GM12892 (cell line): ENCODE measurements around the gene RBFOX2.

Experiments used
- DNase-seq: peaks from one replicate; pipeline ENCODE4 v3.0.0; 2011; ENCODE audit not compliant: insufficient read length
- FAIRE-seq: peaks from 2 replicates; lab custom pipeline; 2011; peaks lifted over from hg19 to GRCh38; lab: Jason Lieb, UNC
- POLR2A ChIP-seq: IDR thresholded peaks from 2 replicates; pipeline ENCODE4 v1.6.1; 2011; ENCODE audit warnings: low read depth, low read length, control low read depth
- POLR2AphosphoS5 ChIP-seq: IDR thresholded peaks from 2 replicates; pipeline ENCODE4 v1.6.1; 2011; ENCODE audit warnings: low read depth, low read length, control low read depth
- TAF1 ChIP-seq: IDR thresholded peaks from 2 replicates; pipeline ENCODE4 v1.6.1; 2011; ENCODE audit warnings: low read depth, mild to moderate bottlenecking, control low read depth, low read length, borderline replicate concordance

Gene RBFOX2

GRCh38 chr22:35860087-35860733 is 168.4 kb downstream of the RBFOX2 start:
- DNase-seq (no peak), FAIRE-seq (no peak)
- TF ChIP-seq POLR2AphosphoS5 (no peak), TAF1 (no peak), POLR2A (no peak)

- FAIRE-seq (no peak), DNase-seq (no peak)
- TF ChIP-seq TAF1 (no peak), POLR2AphosphoS5 (no peak), POLR2A (no peak)
Measured at GRCh38 chr22:35854334-35854733, 174.3 kb downstream of the RBFOX2 start.

- TF ChIP-seq POLR2AphosphoS5 (no peak), POLR2A (no peak), TAF1 (no peak)
- FAIRE-seq: no peak
- no peak for DNase-seq
Measured at GRCh38 chr22:35852076-35852475, 176.5 kb downstream of the RBFOX2 start.

- DNase-seq: no peak
- no peak for FAIRE-seq
- TF ChIP-seq POLR2A (no peak), TAF1 (no peak), POLR2AphosphoS5 (no peak)
Measured at GRCh38 chr22:35850831-35851230, 177.8 kb downstream of the RBFOX2 start.

- TF ChIP-seq TAF1: no peak
- no peak for TF ChIP-seq POLR2AphosphoS5
- no peak for TF ChIP-seq POLR2A
- FAIRE-seq (no peak), DNase-seq (no peak)
Measured at GRCh38 chr22:35846804-35847203, 181.8 kb downstream of the RBFOX2 start.

GRCh38 chr22:35844886-35845285 is 183.7 kb downstream of the RBFOX2 start:
- TF ChIP-seq POLR2A (no peak), TAF1 (no peak), POLR2AphosphoS5 (no peak)
- DNase-seq (no peak), FAIRE-seq (no peak)

GRCh38 chr22:35842954-35843353 is 185.7 kb downstream of the RBFOX2 start:
- DNase-seq (no peak), FAIRE-seq (no peak)
- TF ChIP-seq POLR2AphosphoS5: no peak
- TF ChIP-seq TAF1: no peak
- TF ChIP-seq POLR2A: no peak

GRCh38 chr22:35842519-35842913 is 186.1 kb downstream of the RBFOX2 start:
- FAIRE-seq (no peak), DNase-seq (no peak)
- TF ChIP-seq TAF1 (no peak), POLR2A (no peak), POLR2AphosphoS5 (no peak)

- DNase-seq (no peak), FAIRE-seq (no peak)
- no peak for TF ChIP-seq POLR2AphosphoS5
- TF ChIP-seq POLR2A: no peak
- no peak for TF ChIP-seq TAF1
Measured at GRCh38 chr22:35841907-35842518, 186.6 kb downstream of the RBFOX2 start.

GRCh38 chr22:35840302-35840739 is 188.3 kb downstream of the RBFOX2 start:
- TF ChIP-seq POLR2A (no peak), POLR2AphosphoS5 (no peak), TAF1 (no peak)
- DNase-seq (no peak), FAIRE-seq (no peak)

- TF ChIP-seq POLR2AphosphoS5: no peak
- TF ChIP-seq POLR2A: no peak
- TF ChIP-seq TAF1: no peak
- no peak for FAIRE-seq
- DNase-seq: no peak
Measured at GRCh38 chr22:35839841-35840301, 188.8 kb downstream of the RBFOX2 start.

- FAIRE-seq (no peak), DNase-seq (no peak)
- no peak for TF ChIP-seq POLR2A
- TF ChIP-seq POLR2AphosphoS5: no peak
- TF ChIP-seq TAF1: no peak
Measured at GRCh38 chr22:35838855-35839576, 189.6 kb downstream of the RBFOX2 start.

- no peak for FAIRE-seq
- DNase-seq: no peak
- TF ChIP-seq TAF1 (no peak), POLR2AphosphoS5 (no peak), POLR2A (no peak)
Measured at GRCh38 chr22:35837101-35837727, 191.4 kb downstream of the RBFOX2 start.
